ENCODE measurements around the gene SNX11.
A peak's percentile ranks its signal among the peaks of the same experiment; 100 is the strongest.

The SNX11 gene

GRCh38 chr17:48137656-48138055 is 30.1 kb downstream of the SNX11 start:
- no peak for DNase-seq

GRCh38 chr17:48139944-48140343 is 32.4 kb downstream of the SNX11 start:
- DNase-seq = no peak

- no peak for DNase-seq
Measured at GRCh38 chr17:48143629-48144028, 36.1 kb downstream of the SNX11 start.

GRCh38 chr17:48144231-48144630 is 36.7 kb downstream of the SNX11 start:
- DNase-seq = no peak

GRCh38 chr17:48144976-48145798 is 37.6 kb downstream of the SNX11 start:
- DNase-seq = no peak

- no peak for DNase-seq
Measured at GRCh38 chr17:48148029-48148770, 40.6 kb downstream of the SNX11 start.

GRCh38 chr17:48148854-48149786 is 41.6 kb downstream of the SNX11 start:
- DNase-seq = no peak

- DNase-seq = no peak
Measured at GRCh38 chr17:48149787-48150463, 42.4 kb downstream of the SNX11 start.

- no peak for DNase-seq
Measured at GRCh38 chr17:48150597-48151001, 43.0 kb downstream of the SNX11 start.

GRCh38 chr17:48151220-48151619 is 43.7 kb downstream of the SNX11 start:
- no peak for DNase-seq

GRCh38 chr17:48152289-48152688 is 44.7 kb downstream of the SNX11 start:
- DNase-seq = no peak

- DNase-seq = peak; percentile 20
Measured at GRCh38 chr17:48153691-48154358, 46.3 kb downstream of the SNX11 start.

- peak; percentile 38 for DNase-seq
Measured at GRCh38 chr17:48155889-48156611, 48.5 kb downstream of the SNX11 start.

- no peak for DNase-seq
Measured at GRCh38 chr17:48159232-48159631, 51.7 kb downstream of the SNX11 start.

GRCh38 chr17:48160177-48161081 is 52.9 kb downstream of the SNX11 start:
- DNase-seq = peak; percentile 57

- no peak for DNase-seq
Measured at GRCh38 chr17:48161127-48161905, 53.8 kb downstream of the SNX11 start.

- no peak for DNase-seq
Measured at GRCh38 chr17:48162306-48162934, 54.9 kb downstream of the SNX11 start.

- peak; percentile 43 for DNase-seq
Measured at GRCh38 chr17:48162946-48163506, 55.5 kb downstream of the SNX11 start.

Measured in DMS79 (cell line).